HEK293 (cell line): ENCODE data around the gene YIF1B.

Experiments used
- HOXA7 ChIP-seq: sonication (generic); formaldehyde crosslinking; IDR thresholded peaks from 2 replicates; pipeline ENCODE4 v1.8.1; 2022; ENCODE audit warnings: missing genetic modification reagents, borderline replicate concordance
- HOXC10 ChIP-seq: sonication (generic); formaldehyde crosslinking; IDR thresholded peaks from 2 replicates; pipeline ENCODE4 v1.8.1; 2023; ENCODE audit warnings: mild to moderate bottlenecking, missing genetic modification reagents
- KLF1 ChIP-seq: fragments of 450-650 bp; formaldehyde crosslinking; IDR thresholded peaks from 2 replicates; pipeline ENCODE4 v1.5.1; 2016; ENCODE audit warnings: missing biosample characterization, missing genetic modification characterization
- ZBTB20 ChIP-seq: fragments of 450-650 bp; formaldehyde crosslinking; IDR thresholded peaks from 2 replicates; pipeline ENCODE4 v1.5.1; 2016; ENCODE audit warnings: missing biosample characterization, missing genetic modification characterization
- ZBTB48 ChIP-seq: fragments of 450-650 bp; formaldehyde crosslinking; IDR thresholded peaks from 2 replicates; pipeline ENCODE4 v1.5.1; 2016; ENCODE audit warnings: missing biosample characterization, missing genetic modification characterization
- ZBTB7A ChIP-seq: fragments of 450-650 bp; formaldehyde crosslinking; IDR thresholded peaks from 2 replicates; pipeline ENCODE4 v1.5.1; 2016; ENCODE audit warnings: low read depth, missing biosample characterization, missing genetic modification characterization
- ZFP41 ChIP-seq: fragments of 450-650 bp; formaldehyde crosslinking; IDR thresholded peaks from 2 replicates; pipeline ENCODE4 v1.5.1; 2016; ENCODE audit warnings: missing biosample characterization, missing genetic modification characterization, borderline replicate concordance
- ZIC2 ChIP-seq: fragments of 450-650 bp; formaldehyde crosslinking; IDR thresholded peaks from 2 replicates; pipeline ENCODE4 v1.5.1; 2016; ENCODE audit warnings: missing biosample characterization, missing genetic modification characterization
- ZNF121 ChIP-seq: fragments of 450-650 bp; formaldehyde crosslinking; IDR thresholded peaks from 2 replicates; pipeline ENCODE4 v1.5.1; 2016; ENCODE audit warnings: missing biosample characterization, missing genetic modification characterization
- ZNF16 ChIP-seq: fragments of 450-650 bp; formaldehyde crosslinking; IDR thresholded peaks from 2 replicates; pipeline ENCODE4 v1.5.1; 2016; ENCODE audit warnings: low read depth, missing biosample characterization, missing genetic modification characterization
- ZNF174 ChIP-seq: fragments of 450-650 bp; formaldehyde crosslinking; IDR thresholded peaks from 2 replicates; pipeline ENCODE4 v1.5.0; 2017; ENCODE audit warnings: missing biosample characterization, mild to moderate bottlenecking, missing genetic modification characterization
- ZNF214 ChIP-seq: fragments of 450-650 bp; formaldehyde crosslinking; IDR thresholded peaks from 2 replicates; pipeline ENCODE4 v1.5.1; 2017; ENCODE audit warnings: missing biosample characterization, mild to moderate bottlenecking, missing genetic modification characterization, borderline replicate concordance
- ZNF221 ChIP-seq: fragments of 450-650 bp; formaldehyde crosslinking; IDR thresholded peaks from 2 replicates; pipeline ENCODE4 v1.5.1; 2017; ENCODE audit warnings: missing biosample characterization, missing genetic modification characterization, borderline replicate concordance
- ZNF302 ChIP-seq: fragments of 450-650 bp; formaldehyde crosslinking; IDR thresholded peaks from 2 replicates; pipeline ENCODE4 v1.5.1; 2016; ENCODE audit warnings: missing biosample characterization, missing genetic modification characterization, low read depth
- ZNF335 ChIP-seq: fragments of 450-650 bp; formaldehyde crosslinking; conservative IDR thresholded peaks from 2 replicates; pipeline ENCODE4 v1.5.1; 2016; ENCODE audit warnings: missing biosample characterization, missing genetic modification characterization
- ZNF341 ChIP-seq: fragments of 450-650 bp; formaldehyde crosslinking; IDR thresholded peaks from 2 replicates; pipeline ENCODE4; 2016; ENCODE audit warnings: low read depth, missing biosample characterization, missing genetic modification characterization
- ZNF354C ChIP-seq: fragments of 450-650 bp; formaldehyde crosslinking; IDR thresholded peaks from 2 replicates; pipeline ENCODE4 v1.5.1; 2016; ENCODE audit warnings: missing biosample characterization, missing genetic modification characterization, low read depth, borderline replicate concordance
- ZNF366 ChIP-seq: fragments of 450-650 bp; formaldehyde crosslinking; conservative IDR thresholded peaks from 2 replicates; pipeline ENCODE4 v1.5.1; 2016; ENCODE audit warnings: missing biosample characterization, missing genetic modification characterization
- ZNF37A ChIP-seq: fragments of 450-650 bp; IDR thresholded peaks from 2 replicates; pipeline ENCODE4 v1.5.1; 2018; ENCODE audit warnings: missing biosample characterization, missing genetic modification characterization
- ZNF391 ChIP-seq: fragments of 450-650 bp; formaldehyde crosslinking; IDR thresholded peaks from 2 replicates; pipeline ENCODE4 v1.5.1; 2016; ENCODE audit warnings: low read depth, missing biosample characterization, missing genetic modification characterization, borderline replicate concordance
- ZNF423 ChIP-seq: fragments of 450-650 bp; formaldehyde crosslinking; IDR thresholded peaks from 2 replicates; pipeline ENCODE4 v1.5.1; 2016; ENCODE audit warnings: missing biosample characterization, missing genetic modification characterization
- ZNF544 ChIP-seq: fragments of 450-650 bp; formaldehyde crosslinking; IDR thresholded peaks from 2 replicates; pipeline ENCODE4 v1.5.0; 2017; ENCODE audit warnings: missing biosample characterization, missing genetic modification characterization
- ZNF658 ChIP-seq: fragments of 450-650 bp; formaldehyde crosslinking; IDR thresholded peaks from 2 replicates; pipeline ENCODE4; 2016; ENCODE audit warnings: missing biosample characterization, missing genetic modification characterization
- ZNF677 ChIP-seq: fragments of 450-650 bp; IDR thresholded peaks from 2 replicates; pipeline ENCODE4 v1.5.0; 2018; ENCODE audit warnings: missing biosample characterization, mild to moderate bottlenecking, missing genetic modification characterization, moderate library complexity
- ZNF701 ChIP-seq: fragments of 450-650 bp; formaldehyde crosslinking; IDR thresholded peaks from 2 replicates; pipeline ENCODE4 v1.5.1; 2016; ENCODE audit warnings: missing biosample characterization, missing genetic modification characterization
- ZNF747 ChIP-seq: fragments of 450-650 bp; formaldehyde crosslinking; IDR thresholded peaks from 2 replicates; pipeline ENCODE4 v1.5.1; 2016; ENCODE audit warnings: missing biosample characterization, missing genetic modification characterization
- ZNF785 ChIP-seq: fragments of 450-650 bp; formaldehyde crosslinking; IDR thresholded peaks from 2 replicates; pipeline ENCODE4 v1.5.1; 2016; ENCODE audit warnings: missing biosample characterization, missing genetic modification characterization
- ZNF791 ChIP-seq: fragments of 450-650 bp; formaldehyde crosslinking; IDR thresholded peaks from 2 replicates; pipeline ENCODE4 v1.5.1; 2016; ENCODE audit warnings: missing biosample characterization, missing genetic modification characterization
- TF ChIP-seq, protein P1 (sequence below): fragments of 450-650 bp; IDR thresholded peaks from 2 replicates; pipeline ENCODE4 v1.5.1; 2018; ENCODE audit warnings: missing biosample characterization, missing genetic modification characterization
- TF ChIP-seq, protein P2 (sequence below): fragments of 450-650 bp; formaldehyde crosslinking; IDR thresholded peaks from 2 replicates; pipeline ENCODE4 v1.5.1; 2016; ENCODE audit warnings: missing biosample characterization, missing genetic modification characterization, low read depth
- TF ChIP-seq, protein P3 (sequence below): fragments of 450-650 bp; formaldehyde crosslinking; IDR thresholded peaks from 2 replicates; pipeline ENCODE4 v1.5.1; 2016; ENCODE audit warnings: missing biosample characterization, missing genetic modification characterization
- TF ChIP-seq, protein P4 (sequence below): fragments of 450-650 bp; formaldehyde crosslinking; IDR thresholded peaks from 2 replicates; pipeline ENCODE4 v1.5.1; 2016; ENCODE audit warnings: missing biosample characterization, missing genetic modification characterization
- TF ChIP-seq, protein P5 (sequence below): fragments of 450-650 bp; formaldehyde crosslinking; IDR thresholded peaks from 2 replicates; pipeline ENCODE4 v1.5.1; 2016; ENCODE audit warnings: missing biosample characterization, missing genetic modification characterization

YIF1B gene

DNA sequence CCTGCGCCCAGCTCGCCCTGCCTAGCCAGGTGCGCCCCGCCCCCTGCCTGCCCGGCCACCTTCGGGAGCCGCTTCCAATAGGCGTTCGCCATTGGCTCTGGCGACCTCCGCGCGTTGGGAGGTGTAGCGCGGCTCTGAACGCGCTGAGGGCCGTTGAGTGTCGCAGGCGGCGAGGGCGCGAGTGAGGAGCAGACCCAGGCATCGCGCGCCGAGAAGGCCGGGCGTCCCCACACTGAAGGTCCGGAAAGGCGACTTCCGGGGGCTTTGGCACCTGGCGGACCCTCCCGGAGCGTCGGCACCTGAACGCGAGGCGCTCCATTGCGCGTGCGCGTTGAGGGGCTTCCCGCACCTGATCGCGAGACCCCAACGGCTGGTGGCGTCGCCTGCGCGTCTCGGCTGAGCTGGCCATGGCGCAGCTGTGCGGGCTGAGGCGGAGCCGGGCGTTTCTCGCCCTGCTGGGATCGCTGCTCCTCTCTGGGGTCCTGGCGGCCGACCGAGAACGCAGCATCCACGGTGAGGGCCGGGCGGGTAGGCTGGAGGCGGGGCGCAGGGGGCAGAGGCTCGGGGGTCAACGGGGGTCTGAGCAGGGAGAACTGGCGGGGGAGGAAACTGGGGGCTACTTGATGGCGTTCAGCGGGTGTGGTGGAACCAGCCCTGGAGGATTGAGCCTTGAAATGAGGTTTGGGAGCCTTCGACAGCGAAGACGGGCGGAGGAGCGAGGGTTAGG is 51.1 kb downstream of the YIF1B start, which contains the start of gene SPINT2 (continued):
- TF ChIP-seq, protein P1, sequence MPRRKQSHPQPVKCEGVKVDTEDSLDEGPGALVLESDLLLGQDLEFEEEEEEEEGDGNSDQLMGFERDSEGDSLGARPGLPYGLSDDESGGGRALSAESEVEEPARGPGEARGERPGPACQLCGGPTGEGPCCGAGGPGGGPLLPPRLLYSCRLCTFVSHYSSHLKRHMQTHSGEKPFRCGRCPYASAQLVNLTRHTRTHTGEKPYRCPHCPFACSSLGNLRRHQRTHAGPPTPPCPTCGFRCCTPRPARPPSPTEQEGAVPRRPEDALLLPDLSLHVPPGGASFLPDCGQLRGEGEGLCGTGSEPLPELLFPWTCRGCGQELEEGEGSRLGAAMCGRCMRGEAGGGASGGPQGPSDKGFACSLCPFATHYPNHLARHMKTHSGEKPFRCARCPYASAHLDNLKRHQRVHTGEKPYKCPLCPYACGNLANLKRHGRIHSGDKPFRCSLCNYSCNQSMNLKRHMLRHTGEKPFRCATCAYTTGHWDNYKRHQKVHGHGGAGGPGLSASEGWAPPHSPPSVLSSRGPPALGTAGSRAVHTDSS (tag by site-specific recombination) = peak; percentile 38; the same call in 1 of the 2 replicates
- TF ChIP-seq ZNF366 (no peak), ZNF391 (tag by site-specific recombination) (peak; percentile 66; the same call in 1 of the 2 replicates), ZNF785 (peak; percentile 61; the same call in 1 of the 2 replicates), ZNF544 (tag by site-specific recombination) (no peak), KLF1 (tag by site-specific recombination) (peak; percentile 5), ZNF701 (tag by site-specific recombination) (no peak), ZBTB7A (tag by site-specific recombination) (peak; percentile 82; the same call in 1 of the 2 replicates), ZIC2 (peak; percentile 74; the same call in 1 of the 2 replicates), ZNF791 (tag by site-specific recombination) (no peak), ZNF341 (tag by site-specific recombination) (peak; percentile 15; the same call in 1 of the 2 replicates), ZNF16 (no peak), ZNF174 (tag by site-specific recombination) (no peak), ZBTB48 (tag by site-specific recombination) (peak; percentile 14; the same call in 1 of the 2 replicates), ZNF302 (tag by site-specific recombination) (no peak), ZNF121 (tag by site-specific recombination) (peak; percentile 97), ZNF37A (tag by site-specific recombination) (no peak), ZNF677 (tag by site-specific recombination) (no peak), ZNF658 (no peak), ZNF747 (tag by site-specific recombination) (no peak), ZNF221 (tag by site-specific recombination) (peak; percentile 27; the same call in 1 of the 2 replicates), HOXC10 (CRISPR knock-in tag) (no peak), ZNF423 (tag by site-specific recombination) (0 out of 2 replicates have a peak, but pooled peaks have one; percentile 43), ZNF354C (tag by site-specific recombination) (no peak), HOXA7 (CRISPR knock-in tag) (no peak), ZBTB20 (peak; percentile 69; the same call in 1 of the 2 replicates), ZNF214 (tag by site-specific recombination) (no peak), ZFP41 (tag by site-specific recombination) (no peak), ZNF335 (tag by site-specific recombination) (peak; percentile 100)
- TF ChIP-seq, protein P2, sequence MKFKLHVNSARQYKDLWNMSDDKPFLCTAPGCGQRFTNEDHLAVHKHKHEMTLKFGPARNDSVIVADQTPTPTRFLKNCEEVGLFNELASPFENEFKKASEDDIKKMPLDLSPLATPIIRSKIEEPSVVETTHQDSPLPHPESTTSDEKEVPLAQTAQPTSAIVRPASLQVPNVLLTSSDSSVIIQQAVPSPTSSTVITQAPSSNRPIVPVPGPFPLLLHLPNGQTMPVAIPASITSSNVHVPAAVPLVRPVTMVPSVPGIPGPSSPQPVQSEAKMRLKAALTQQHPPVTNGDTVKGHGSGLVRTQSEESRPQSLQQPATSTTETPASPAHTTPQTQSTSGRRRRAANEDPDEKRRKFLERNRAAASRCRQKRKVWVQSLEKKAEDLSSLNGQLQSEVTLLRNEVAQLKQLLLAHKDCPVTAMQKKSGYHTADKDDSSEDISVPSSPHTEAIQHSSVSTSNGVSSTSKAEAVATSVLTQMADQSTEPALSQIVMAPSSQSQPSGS (tag by site-specific recombination) = no peak
- TF ChIP-seq, protein P3, sequence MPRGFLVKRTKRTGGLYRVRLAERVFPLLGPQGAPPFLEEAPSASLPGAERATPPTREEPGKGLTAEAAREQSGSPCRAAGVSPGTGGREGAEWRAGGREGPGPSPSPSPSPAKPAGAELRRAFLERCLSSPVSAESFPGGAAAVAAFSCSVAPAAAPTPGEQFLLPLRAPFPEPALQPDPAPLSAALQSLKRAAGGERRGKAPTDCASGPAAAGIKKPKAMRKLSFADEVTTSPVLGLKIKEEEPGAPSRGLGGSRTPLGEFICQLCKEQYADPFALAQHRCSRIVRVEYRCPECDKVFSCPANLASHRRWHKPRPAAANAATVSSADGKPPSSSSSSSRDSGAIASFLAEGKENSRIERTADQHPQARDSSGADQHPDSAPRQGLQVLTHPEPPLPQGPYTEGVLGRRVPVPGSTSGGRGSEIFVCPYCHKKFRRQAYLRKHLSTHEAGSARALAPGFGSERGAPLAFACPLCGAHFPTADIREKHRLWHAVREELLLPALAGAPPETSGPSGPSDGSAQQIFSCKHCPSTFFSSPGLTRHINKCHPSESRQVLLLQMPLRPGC (tag by site-specific recombination) = peak; percentile 64; the same call in 1 of the 2 replicates
- TF ChIP-seq, protein P4, sequence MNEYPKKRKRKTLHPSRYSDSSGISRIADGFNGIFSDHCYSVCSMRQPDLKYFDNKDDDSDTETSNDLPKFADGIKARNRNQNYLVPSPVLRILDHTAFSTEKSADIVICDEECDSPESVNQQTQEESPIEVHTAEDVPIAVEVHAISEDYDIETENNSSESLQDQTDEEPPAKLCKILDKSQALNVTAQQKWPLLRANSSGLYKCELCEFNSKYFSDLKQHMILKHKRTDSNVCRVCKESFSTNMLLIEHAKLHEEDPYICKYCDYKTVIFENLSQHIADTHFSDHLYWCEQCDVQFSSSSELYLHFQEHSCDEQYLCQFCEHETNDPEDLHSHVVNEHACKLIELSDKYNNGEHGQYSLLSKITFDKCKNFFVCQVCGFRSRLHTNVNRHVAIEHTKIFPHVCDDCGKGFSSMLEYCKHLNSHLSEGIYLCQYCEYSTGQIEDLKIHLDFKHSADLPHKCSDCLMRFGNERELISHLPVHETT (tag by site-specific recombination) = no peak
- TF ChIP-seq, protein P5, sequence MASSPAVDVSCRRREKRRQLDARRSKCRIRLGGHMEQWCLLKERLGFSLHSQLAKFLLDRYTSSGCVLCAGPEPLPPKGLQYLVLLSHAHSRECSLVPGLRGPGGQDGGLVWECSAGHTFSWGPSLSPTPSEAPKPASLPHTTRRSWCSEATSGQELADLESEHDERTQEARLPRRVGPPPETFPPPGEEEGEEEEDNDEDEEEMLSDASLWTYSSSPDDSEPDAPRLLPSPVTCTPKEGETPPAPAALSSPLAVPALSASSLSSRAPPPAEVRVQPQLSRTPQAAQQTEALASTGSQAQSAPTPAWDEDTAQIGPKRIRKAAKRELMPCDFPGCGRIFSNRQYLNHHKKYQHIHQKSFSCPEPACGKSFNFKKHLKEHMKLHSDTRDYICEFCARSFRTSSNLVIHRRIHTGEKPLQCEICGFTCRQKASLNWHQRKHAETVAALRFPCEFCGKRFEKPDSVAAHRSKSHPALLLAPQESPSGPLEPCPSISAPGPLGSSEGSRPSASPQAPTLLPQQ (tag by site-specific recombination) = peak; percentile 86
